K562 (cell line): ENCODE results near the gene FCAMR. TPM values are rescaled to one million over a fixed set of nuclear protein-coding genes. Genes with fewer than 3 reads are reported as not detected.

ENCODE experiments used
- ATF2 ChIP-seq: sonication (generic); formaldehyde crosslinking; IDR thresholded peaks from 2 replicates; pipeline ENCODE4 v1.8.1; 2022; ENCODE audit warnings: missing genetic modification reagents
- CC2D1A ChIP-seq: fragments of 450-650 bp; IDR thresholded peaks from 2 replicates; pipeline ENCODE4 v1.6.1; 2017; ENCODE audit warnings: mild to moderate bottlenecking
- CREB1 ChIP-seq, 2 experiments: sonication (generic) in 1 of 2; formaldehyde crosslinking in 1 of 2; IDR thresholded peaks; 2 replicates each; pipeline versions ENCODE4 v1.6.1 to v1.8.0; 2012 to 2022; ENCODE audit warnings: inconsistent platforms in 1 of 2, mild to moderate bottlenecking in 1 of 2, missing genetic modification reagents in 1 of 2, moderate library complexity in 1 of 2
- CREBBP ChIP-seq: IDR thresholded peaks from one replicate; pipeline ENCODE4 v1.6.1; 2012; ENCODE audit warnings: low read depth, mild to moderate bottlenecking, control low read depth, inconsistent platforms, low read length
- HDAC2 ChIP-seq: fragments of 450-650 bp; IDR thresholded peaks from 2 replicates; pipeline ENCODE4 v1.6.1; 2016; ENCODE audit warnings: mild to moderate bottlenecking
- HIVEP1 ChIP-seq: fragments of 250-450 bp; sonication (Bioruptor Pico); IDR thresholded peaks from 2 replicates; pipeline ENCODE4 v1.4.0; 2020; ENCODE audit warnings: mild to moderate bottlenecking
- HNRNPK ChIP-seq: fragments of 200-400 bp; formaldehyde crosslinking; IDR thresholded peaks from one replicate; pipeline ENCODE4 v1.6.1; 2018; ENCODE audit warnings: mild to moderate bottlenecking, low read depth, low read length; ENCODE audit not compliant: poor library complexity, severe bottlenecking
- JUNB ChIP-seq: fragments of 450-650 bp; formaldehyde crosslinking; conservative IDR thresholded peaks from 2 replicates; pipeline ENCODE4 v1.4.0; 2020; ENCODE audit warnings: mild to moderate bottlenecking
- LCOR ChIP-seq: sonication (generic); formaldehyde crosslinking; IDR thresholded peaks from 2 replicates; pipeline ENCODE4 v1.8.0; 2022; ENCODE audit warnings: mild to moderate bottlenecking, missing genetic modification reagents
- MAFF ChIP-seq: IDR thresholded peaks from 2 replicates; pipeline ENCODE4 v1.6.1; 2012; ENCODE audit warnings: low read length, improper control_type of control experiment
- RBM17 ChIP-seq: fragments of 200-400 bp; formaldehyde crosslinking; IDR thresholded peaks from 2 replicates; pipeline ENCODE4 v1.6.1; 2017; ENCODE audit warnings: low read depth, mild to moderate bottlenecking, low read length, borderline replicate concordance
- RNF2 ChIP-seq: sonication (generic); IDR thresholded peaks from 2 replicates; pipeline ENCODE4 v1.6.1; 2016
- SNRNP70 ChIP-seq: fragments of 200-400 bp; formaldehyde crosslinking; optimal IDR thresholded peaks from 2 replicates; pipeline ENCODE3; 2017; ENCODE audit warnings: low read depth, low read length
- TCF15 ChIP-seq: fragments of 250-450 bp; sonication (Bioruptor Pico); IDR thresholded peaks from 2 replicates; pipeline ENCODE4 v1.8.0; 2022; ENCODE audit warnings: moderate library complexity, mild to moderate bottlenecking, inconsistent platforms
- U2AF1 ChIP-seq: fragments of 200-400 bp; formaldehyde crosslinking; optimal IDR thresholded peaks from 2 replicates; pipeline ENCODE3; 2017; ENCODE audit warnings: mild to moderate bottlenecking, low read depth, low read length, moderate library complexity
- VEZF1 ChIP-seq: fragments of 200-800 bp; sonication (Bioruptor generic); IDR thresholded peaks from 2 replicates; pipeline ENCODE4 v1.6.1; 2017; ENCODE audit warnings: missing genetic modification characterization, missing compliant biosample characterization
- YBX1 ChIP-seq: fragments of 450-650 bp; IDR thresholded peaks from 2 replicates; pipeline ENCODE4 v1.7.1; 2016; ENCODE audit warnings: mild to moderate bottlenecking
- ZBTB8A ChIP-seq: fragments of 450-650 bp; IDR thresholded peaks from 2 replicates; pipeline ENCODE4 v1.6.1; 2018; ENCODE audit warnings: mild to moderate bottlenecking, moderate library complexity; ENCODE audit not compliant: partially characterized antibody
- ZNF124 ChIP-seq: sonication (generic); formaldehyde crosslinking; IDR thresholded peaks from 2 replicates; pipeline ENCODE4 v1.8.1; 2022; ENCODE audit warnings: missing genetic modification reagents
- ZNF134 ChIP-seq: fragments of 250-450 bp; sonication (Bioruptor Pico); conservative IDR thresholded peaks from 2 replicates; pipeline ENCODE4 v1.4.0; 2020
- ZNF174 ChIP-seq: fragments of 250-450 bp; sonication (Bioruptor Pico); IDR thresholded peaks from 2 replicates; pipeline ENCODE4 v1.4.0; 2020; ENCODE audit warnings: mild to moderate bottlenecking
- ZNF224 ChIP-seq: sonication (generic); formaldehyde crosslinking; IDR thresholded peaks from 2 replicates; pipeline ENCODE4 v1.8.0; 2022; ENCODE audit warnings: mild to moderate bottlenecking, missing genetic modification reagents
- ZNF584 ChIP-seq: fragments of 200-800 bp; sonication (Bioruptor generic); IDR thresholded peaks from 2 replicates; pipeline ENCODE4 v1.6.1; 2016; ENCODE audit warnings: low read depth, mild to moderate bottlenecking, missing genetic modification characterization, missing compliant biosample characterization
- ZNF77 ChIP-seq: fragments of 250-450 bp; sonication (Bioruptor Pico); IDR thresholded peaks from 2 replicates; pipeline ENCODE4 v1.5.0; 2020
- ZNF778 ChIP-seq: fragments of 450-650 bp; formaldehyde crosslinking; IDR thresholded peaks from 2 replicates; pipeline ENCODE4 v1.4.0; 2020; ENCODE audit warnings: mild to moderate bottlenecking, moderate library complexity
- ZNF830 ChIP-seq: fragments of 250-450 bp; sonication (Bioruptor Pico); IDR thresholded peaks from 2 replicates; pipeline ENCODE4 v1.5.0; 2021; ENCODE audit warnings: mild to moderate bottlenecking
- polyA plus RNA-seq, 8 experiments: library from polyadenylated mRNA; depleted of rRNA in 4 of 8; stranded (reverse) in 5 of 8; unstranded in 3 of 8; fragments of >200 nt; fragmentation: Nextera tagmentation in 2 of 8; fragmentation: Illumina TruSeq in 1 of 8; extraction: Ambion mirVana in 2 of 8; extraction: Trizol in 1 of 8; gene quantifications; 2 replicates each; pipeline versions ENCODE4 v1.2.1 to v1.2.3, GENCODE V29; 2011 to 2014; ENCODE audit warnings: inconsistent platforms in 1 of 8, missing spikeins in 1 of 8
- total RNA-seq, 7 experiments: library from RNA; depleted of rRNA in 6 of 7; stranded (reverse); fragments of >200 nt in 6 of 7; fragmentation: Illumina TruSeq in 2 of 7; extraction: Trizol in 2 of 7; gene quantifications; 2 replicates each; pipeline versions ENCODE4 v1.2.1 to v1.2.3, GENCODE V29; 2011 to 2021; ENCODE audit warnings: low replicate concordance in 1 of 7

FCAMR gene
- total and polyA plus RNA-seq, 9 of the 15 experiments (the other 6 are each of a cell fraction or from before 2014, with no cell fraction given) = not detected

- no peak for TF ChIP-seq CREB1 (IDR thresholded peaks at IDR 0.05)
- 0 out of 2 replicates have a peak, but pooled peaks have one; percentile 30 for TF ChIP-seq CREB1 (CRISPR knock-in tag; IDR thresholded peaks at IDR 0.05)
- TF ChIP-seq ZNF778 = no peak
- TF ChIP-seq HNRNPK = no peak
- 0 out of 2 replicates have a peak, but pooled peaks have one; percentile 47 for TF ChIP-seq HDAC2
- TF ChIP-seq LCOR = no peak
- no peak for TF ChIP-seq ZNF124 (CRISPR knock-in tag)
- no peak for TF ChIP-seq ZNF584 (CRISPR knock-in tag)
- no peak for TF ChIP-seq RBM17
- TF ChIP-seq SNRNP70 = no peak
- no peak for TF ChIP-seq ZNF830 (CRISPR knock-in tag)
- TF ChIP-seq CREBBP = no peak
- no peak for TF ChIP-seq HIVEP1 (CRISPR knock-in tag)
- peak; percentile 70; the same call in 1 of the 2 replicates for TF ChIP-seq CC2D1A
- peak; percentile 6; the same call in 1 of the 2 replicates for TF ChIP-seq MAFF
- TF ChIP-seq ATF2 (CRISPR knock-in tag) = no peak
- no peak for TF ChIP-seq YBX1
- TF ChIP-seq U2AF1 = no peak
- TF ChIP-seq ZNF224 (CRISPR knock-in tag) = no peak
- no peak for TF ChIP-seq VEZF1 (CRISPR knock-in tag)
- no peak for TF ChIP-seq JUNB (CRISPR knock-in tag)
- no peak for TF ChIP-seq RNF2
- TF ChIP-seq TCF15 (CRISPR knock-in tag) = no peak
- no peak for TF ChIP-seq ZBTB8A
- TF ChIP-seq ZNF77 = no peak
- no peak for TF ChIP-seq ZNF174 (CRISPR knock-in tag)
- no peak for TF ChIP-seq ZNF134 (CRISPR knock-in tag)
These were observed 34.9 kb upstream of the FCAMR start (continued) for GRCh38 chr1:207004931-207005830.
